Tongue (tissue), 2 donors: ENCODE measurements around the gene DSCAM. TPM values are rescaled to one million over a fixed set of nuclear protein-coding genes. Genes with fewer than 3 reads are reported as not detected.
"Not testable (repeated sequence)": the region's sequence is repeated elsewhere in the genome, so short reads cannot be mapped to it uniquely, and the experiment has no call there.

ENCODE experiments used
- DNase-seq: peaks from one replicate; pipeline ENCODE4 v3.0.0-alpha.2; 2015
- total RNA-seq: library from RNA; depleted of rRNA; stranded (reverse); fragments of >200 nt; gene quantifications from one replicate; pipeline ENCODE4 v1.2.3, GENCODE V29; 2014

Gene DSCAM, protein sequence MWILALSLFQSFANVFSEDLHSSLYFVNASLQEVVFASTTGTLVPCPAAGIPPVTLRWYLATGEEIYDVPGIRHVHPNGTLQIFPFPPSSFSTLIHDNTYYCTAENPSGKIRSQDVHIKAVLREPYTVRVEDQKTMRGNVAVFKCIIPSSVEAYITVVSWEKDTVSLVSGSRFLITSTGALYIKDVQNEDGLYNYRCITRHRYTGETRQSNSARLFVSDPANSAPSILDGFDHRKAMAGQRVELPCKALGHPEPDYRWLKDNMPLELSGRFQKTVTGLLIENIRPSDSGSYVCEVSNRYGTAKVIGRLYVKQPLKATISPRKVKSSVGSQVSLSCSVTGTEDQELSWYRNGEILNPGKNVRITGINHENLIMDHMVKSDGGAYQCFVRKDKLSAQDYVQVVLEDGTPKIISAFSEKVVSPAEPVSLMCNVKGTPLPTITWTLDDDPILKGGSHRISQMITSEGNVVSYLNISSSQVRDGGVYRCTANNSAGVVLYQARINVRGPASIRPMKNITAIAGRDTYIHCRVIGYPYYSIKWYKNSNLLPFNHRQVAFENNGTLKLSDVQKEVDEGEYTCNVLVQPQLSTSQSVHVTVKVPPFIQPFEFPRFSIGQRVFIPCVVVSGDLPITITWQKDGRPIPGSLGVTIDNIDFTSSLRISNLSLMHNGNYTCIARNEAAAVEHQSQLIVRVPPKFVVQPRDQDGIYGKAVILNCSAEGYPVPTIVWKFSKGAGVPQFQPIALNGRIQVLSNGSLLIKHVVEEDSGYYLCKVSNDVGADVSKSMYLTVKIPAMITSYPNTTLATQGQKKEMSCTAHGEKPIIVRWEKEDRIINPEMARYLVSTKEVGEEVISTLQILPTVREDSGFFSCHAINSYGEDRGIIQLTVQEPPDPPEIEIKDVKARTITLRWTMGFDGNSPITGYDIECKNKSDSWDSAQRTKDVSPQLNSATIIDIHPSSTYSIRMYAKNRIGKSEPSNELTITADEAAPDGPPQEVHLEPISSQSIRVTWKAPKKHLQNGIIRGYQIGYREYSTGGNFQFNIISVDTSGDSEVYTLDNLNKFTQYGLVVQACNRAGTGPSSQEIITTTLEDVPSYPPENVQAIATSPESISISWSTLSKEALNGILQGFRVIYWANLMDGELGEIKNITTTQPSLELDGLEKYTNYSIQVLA (N-terminal part only)
- total RNA-seq, result 0.41 TPM

GRCh38 chr21:40846587-40847411 is at the start of gene DSCAM:
DSCAM (minus strand) TSS chr21:40847158; CDS start chr21:40846661, 497 bp downstream.
- DNase-seq, result peak; percentile 25

DNA sequence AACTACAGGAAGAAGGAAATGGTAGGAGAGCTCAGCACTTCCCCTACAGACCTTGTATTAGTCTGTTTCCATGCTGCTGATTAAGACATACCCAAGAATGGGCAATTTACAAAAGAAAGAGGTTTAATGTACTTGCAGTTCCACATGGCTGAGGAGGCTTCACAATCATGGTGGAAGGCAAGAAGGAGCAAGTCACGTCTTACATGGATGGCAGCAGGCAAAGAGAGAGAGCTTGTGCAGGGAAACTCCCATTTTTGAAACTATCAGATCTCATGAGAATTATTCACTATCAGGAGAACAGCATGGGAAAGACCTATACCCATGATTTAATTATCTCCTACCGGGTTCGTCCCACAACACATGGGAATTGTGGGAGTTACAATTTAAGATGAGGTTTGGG is 48.7 kb upstream of the DSCAM start:
- not testable (repeated sequence) for DNase-seq

- no peak for DNase-seq
These were observed 40.0 kb upstream of the DSCAM start for GRCh38 chr21:40886931-40887330.

DNA sequence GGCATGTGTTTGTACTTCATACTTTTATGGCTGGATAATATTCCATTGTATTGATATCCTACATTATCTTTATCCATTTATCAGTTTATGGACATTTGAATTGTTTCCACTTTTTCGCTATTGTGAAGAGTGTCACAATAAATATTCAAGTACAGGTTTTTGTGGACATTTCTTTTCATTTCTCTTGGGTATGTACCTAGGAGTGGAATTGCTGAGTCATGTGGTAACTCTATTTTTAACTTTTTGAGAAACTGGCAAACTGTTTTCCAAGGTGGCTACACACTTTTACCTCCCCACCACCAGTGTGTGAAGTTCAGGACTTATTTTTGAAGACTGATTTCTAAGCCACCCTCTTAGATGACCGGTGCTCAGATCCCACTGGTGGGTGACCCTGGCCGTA is 39.0 kb upstream of the DSCAM start:
- DNase-seq, result no peak

DNA sequence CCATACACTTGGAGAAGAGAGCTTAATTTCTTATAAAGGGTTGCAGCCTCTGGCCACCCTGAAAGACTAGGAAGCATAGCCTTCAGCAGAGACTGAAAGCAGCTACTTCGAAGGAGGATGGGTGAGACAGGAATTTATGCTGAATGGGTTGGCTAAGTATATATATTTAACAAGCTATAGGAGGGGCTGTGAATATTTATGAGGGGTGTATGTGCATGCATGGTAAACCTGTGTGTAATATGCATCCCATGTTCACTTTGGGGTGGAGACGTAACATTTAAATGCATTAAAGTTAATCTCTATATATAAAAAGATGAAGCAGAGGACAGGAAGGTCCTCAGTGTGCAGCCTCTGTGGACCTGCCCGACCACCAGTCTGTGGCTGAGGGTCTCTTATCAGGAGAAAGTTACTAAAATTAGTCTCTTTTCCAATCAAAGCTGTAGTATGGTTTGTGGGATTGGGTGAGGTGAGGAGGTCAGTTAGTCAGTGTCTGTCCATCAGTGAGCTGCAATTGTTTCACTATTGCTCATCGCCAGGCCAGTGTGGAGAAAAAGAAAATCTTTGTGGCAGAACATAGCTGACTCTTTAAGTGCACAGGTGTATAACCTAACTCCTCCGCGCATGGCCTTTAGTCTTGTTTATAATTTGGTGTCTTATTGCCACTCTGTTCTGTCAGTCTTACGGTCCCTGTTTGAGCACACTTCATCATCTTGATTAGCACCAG is 35.4 kb upstream of the DSCAM start:
- no peak for DNase-seq

GRCh38 chr21:40881767-40882166 is 34.8 kb upstream of the DSCAM start:
- no peak for DNase-seq

DNA sequence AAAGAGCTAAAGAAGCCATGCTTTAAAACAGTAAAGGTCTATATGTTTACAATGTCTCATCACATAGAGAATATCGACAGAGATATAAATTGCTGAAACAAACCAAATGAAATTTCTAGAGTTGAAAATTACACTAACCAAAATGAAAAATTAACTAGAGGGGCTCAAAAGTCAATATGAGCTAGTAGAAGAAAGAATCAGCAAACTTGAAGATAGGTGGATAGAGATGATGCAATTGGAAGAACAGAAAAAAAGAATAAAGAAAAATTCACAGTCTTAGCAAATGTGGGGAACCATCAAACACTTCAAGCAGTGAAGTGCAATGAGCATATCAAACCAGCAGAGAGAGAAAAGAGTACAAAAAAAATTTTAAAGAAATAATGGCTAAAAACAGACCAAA is 24.1 kb upstream of the DSCAM start:
- DNase-seq, result no peak

DNA sequence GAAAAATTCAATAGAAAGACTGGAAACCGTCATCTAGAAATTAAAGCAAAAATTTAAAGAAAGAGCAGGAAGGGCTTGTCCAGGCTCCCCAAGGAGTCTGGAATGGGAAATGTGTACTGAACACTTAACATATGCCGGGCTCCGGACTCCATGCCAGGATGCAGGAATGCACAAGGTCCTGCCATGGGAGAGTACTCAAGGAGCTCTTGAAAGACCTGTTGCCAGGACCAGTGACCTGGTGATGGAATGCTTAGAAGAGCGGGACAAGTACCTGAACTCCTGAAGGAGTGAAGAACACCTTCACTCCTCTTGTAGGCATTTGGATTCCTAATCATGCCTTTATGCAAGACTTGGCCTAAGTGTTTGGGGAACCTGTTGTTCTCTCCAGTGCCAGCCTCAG is 16.9 kb upstream of the DSCAM start:
- no peak for DNase-seq

DNA sequence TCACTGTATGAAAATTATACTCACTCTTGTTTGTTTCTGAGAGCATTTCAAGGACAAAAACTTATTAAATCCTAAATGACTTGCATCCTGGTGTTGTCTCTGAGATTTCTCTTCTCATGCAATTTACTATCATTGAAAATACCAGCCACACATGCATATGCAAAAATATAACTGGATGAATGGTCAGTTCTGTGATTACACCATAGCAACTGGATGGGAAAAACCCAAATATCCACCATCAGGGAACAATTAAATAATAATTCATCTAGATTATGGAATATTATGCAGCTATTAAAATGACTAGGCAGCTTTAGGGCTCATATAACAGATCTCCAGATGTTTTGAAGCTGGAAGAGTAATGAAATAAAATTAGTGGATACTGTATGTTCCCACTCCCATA is 11.6 kb upstream of the DSCAM start:
- DNase-seq, result no peak

GRCh38 chr21:40853956-40854688 is 7.2 kb upstream of the DSCAM start:
- no peak for DNase-seq

GRCh38 chr21:40852563-40852962 is 5.6 kb upstream of the DSCAM start:
- no peak for DNase-seq

- no peak for DNase-seq
These were observed 4.8 kb upstream of the DSCAM start for GRCh38 chr21:40851749-40852148.

DNA sequence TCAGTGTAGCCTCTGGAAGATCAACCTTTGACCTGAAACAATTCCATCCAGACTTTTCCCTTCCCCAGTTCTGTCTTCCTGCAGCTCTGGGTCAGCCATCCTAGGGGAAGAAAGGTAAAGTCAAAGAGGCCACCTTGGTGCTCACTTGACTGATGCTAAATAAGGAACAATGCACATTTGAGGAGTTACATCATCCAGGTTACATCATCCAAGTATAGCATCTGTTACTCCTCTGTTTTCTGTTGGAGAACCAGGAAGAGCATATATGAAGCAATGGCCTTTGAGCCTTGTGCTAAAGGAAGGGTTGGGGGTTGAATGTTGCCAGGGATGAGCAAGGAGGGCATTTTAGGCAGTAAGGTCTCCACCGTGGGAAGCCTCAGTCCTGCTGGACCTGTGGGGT is 3.1 kb upstream of the DSCAM start:
- peak; percentile 21 for DNase-seq

GRCh38 chr21:40847951-40848350 is 993 bp upstream of the DSCAM start:
- DNase-seq, result no peak

GRCh38 chr21:40846103-40846502 is 855 bp downstream of the DSCAM start:
- DNase-seq, result no peak

DNA sequence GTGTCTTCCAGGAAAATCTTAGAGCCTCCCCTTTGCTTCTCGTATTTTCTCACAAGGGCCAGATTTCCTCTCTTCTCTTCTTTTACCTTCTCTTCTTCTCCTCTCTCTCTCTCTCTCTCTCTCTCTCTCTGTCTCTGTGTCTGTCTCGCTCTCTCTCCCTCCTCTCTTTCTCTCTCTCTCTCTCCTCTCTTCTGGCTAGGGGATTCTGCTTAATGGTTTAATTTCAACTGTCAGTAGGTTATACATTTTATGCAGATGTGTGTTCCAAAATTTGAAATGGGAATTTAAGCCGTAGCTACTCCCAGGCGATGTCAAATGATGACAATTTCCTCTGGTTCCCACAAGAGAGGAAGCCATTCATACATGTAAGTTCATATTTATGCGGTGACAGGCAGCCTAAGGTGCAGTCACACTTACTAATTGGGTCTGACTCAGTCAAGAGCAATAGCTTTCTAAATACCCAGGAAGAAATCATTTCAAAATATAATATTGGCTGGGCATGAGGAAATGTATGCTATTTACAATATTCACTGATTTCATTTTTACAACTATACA is 1.4 kb downstream of the DSCAM start:
- DNase-seq, result no peak

DNA sequence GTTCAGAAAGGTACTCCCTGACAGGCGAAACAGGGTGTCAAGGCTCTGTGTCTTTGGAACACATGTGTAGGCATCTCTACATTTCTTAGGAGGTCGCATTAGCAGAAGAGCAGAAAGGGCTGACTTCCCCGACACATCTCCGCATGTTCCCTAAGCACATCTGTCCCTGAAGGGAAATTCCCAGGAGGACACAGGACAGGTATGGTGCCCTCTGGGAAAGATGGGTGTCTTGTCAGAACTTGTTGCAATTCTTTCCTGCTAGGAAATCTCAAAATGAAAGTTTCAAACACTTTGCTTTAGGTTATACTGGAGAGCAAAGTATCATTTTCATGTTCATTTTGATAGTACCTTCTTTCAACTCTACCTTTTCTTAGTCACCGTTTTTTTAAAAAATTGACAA is 2.0 kb downstream of the DSCAM start:
- no peak for DNase-seq

GRCh38 chr21:40842197-40842552 is 4.8 kb downstream of the DSCAM start:
- DNase-seq, result no peak

DNA sequence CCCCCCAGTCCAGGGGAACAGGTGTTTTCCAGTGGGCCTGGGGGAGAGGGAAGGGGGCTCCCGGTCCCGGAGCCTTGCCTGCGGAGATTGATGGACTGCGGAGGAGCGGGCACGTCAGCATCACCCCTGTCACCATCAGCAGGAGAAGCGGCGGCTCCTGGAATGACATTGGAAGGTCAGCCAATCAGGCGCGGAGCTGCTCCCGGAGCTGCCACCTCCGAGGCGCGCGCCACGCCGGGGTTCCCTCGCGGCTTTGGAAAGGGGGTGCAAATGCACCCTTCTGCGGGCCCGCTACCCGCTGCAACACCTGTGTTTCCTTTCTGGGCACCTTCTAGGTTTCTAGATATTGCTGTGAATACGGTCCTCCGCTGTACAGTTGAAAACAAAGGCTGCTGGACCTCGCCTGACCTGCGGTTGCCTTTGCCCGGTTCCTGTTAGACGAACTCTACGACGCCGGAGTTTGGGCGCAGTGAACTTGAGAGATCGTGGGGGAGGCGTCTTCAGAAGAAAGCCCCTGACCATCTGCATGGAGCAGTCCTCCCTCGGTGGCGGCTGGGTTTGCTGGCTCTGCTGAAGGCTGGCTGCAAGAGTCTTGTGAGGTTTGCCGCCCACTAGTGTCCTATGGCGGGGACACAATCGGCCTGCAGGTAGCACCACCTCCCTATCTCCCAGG is 5.3 kb downstream of the DSCAM start:
- peak; percentile 85 for DNase-seq
